Measurements from ENCODE around the gene TMEFF2.
A peak's percentile ranks its signal among the peaks of the same experiment; 100 is the strongest.

Gene TMEFF2

DNA sequence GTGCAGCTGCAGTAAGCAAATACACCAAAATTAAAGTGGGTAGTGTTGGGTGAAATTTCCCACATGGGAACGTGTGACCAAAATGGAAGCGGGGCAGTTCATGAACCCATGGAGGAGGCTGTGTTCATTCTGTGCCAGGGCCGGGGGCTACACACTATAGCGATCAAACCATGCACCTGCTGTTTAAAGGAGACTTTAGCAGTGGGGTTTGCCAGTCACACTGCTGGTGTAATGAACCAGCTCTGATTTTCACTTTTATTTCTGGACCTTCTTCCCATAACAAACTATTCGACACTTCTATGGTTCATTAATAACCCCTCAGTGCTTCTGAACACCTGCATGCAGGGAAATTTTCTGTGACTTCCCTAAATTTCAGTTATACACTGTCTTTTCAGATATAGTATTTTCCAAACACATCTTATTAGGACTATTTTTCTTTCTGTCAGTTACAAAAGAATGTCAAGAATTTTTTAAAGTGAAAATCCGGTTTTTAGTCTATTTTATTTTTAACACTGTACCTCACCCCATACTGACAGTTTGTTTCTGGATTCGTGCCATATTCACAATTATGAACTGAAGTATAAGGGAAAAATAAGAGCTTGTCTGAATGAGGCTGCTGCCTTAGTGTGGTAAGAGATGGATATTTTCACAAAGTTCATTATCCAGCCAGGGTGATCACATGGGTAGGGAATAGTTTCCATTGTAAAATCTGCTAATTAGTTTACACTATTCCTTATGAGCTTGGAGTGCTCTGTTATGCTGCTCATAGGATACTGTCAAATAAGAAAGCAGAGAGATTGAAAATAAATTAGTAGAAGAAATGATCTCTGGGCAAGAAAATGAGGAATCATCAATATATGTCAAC is 236.5 kb downstream of the TMEFF2 start:
- DNase-seq, result peak; percentile 9

DNA sequence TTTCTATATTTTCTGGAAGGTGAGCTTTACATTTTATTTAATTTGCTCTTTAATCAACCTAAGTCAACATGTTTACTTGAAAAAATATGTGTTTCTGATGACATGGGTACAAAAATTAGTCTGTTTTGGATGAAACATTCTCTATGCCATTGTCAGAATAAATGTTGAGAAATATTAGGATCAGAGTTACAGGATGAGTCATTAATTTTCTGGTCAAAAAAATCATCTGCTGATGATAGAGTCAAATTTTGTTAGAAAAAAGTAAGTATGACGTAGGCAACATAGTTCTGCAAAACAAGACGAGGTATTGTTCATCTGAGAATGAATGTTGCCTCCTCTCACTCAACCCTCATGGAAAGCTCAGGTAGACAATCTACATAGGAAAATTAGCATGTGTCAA is 240.3 kb downstream of the TMEFF2 start:
- DNase-seq, result no peak

DNA sequence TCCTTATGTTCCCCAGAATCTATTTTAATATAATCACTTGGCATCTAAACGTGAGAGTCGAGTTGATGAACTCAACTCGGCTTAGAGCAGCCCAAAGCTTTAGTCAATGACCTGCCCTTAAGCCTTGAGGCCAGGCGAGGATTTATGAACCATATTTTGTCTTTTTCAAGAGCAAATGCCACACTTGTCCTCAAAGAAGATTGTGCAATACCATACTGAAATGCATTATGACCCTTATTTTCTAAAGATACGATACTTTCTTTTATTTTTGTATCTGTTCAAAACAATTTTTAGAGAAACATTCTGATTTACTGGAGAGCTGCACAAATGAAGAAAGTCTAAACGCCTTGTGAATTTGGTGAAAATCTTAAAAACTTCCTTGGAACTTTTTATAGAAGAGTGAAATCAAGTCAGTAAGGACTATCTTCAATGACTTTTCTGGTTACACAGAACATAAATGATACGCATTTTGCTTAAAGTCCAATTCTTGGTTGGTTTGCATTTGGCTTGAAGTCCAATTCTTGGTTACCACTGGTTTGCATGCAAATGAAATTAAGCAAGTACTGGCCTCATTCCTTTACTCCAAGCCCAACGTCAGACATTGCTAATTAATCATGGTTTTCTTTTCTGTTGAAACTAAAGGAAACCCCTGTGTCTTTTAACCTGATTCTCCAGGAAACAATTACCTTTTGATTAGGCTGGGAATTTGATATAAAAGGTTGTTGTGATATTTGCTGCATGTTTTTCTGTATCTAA is 242.0 kb downstream of the TMEFF2 start:
- no peak for DNase-seq

DNA sequence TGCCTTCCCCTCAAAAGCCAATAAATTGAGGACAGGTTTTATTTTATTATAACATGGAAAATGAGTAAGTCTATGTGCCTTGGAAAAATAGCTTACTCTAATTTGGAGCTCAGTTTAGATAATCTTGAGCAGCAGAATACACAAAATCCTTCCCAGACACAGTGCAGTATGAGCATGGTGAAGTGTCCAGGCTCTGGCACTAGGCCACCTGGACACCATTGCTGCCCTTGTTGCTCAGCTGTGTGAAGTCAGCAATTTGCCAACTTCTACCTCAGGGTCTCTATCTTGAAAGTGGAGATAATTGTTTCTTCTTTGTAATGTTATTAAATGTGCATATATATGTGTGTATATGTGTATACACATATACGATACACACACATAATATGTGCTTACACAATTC is 242.9 kb downstream of the TMEFF2 start:
- DNase-seq, result no peak

DNA sequence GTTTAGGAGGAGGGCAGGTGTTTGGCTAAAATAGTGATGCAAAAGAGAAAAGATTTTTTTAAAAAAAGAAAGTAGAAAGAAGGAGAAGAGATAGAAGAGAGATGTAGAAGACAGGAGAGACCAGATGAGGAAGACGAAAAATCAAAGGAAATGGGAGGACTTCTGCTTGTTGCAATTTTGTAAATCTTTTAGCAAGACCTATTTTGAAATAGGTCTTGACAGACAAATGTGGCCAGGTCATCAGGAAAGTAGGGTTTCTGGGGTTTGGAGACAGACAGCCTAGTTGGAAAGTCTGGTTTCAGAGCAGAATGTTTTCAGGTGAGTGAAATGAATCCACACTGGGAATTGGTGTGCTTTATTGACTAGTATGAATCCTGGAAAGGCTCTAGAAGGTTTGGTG is 243.4 kb downstream of the TMEFF2 start:
- DNase-seq, result no peak

DNA sequence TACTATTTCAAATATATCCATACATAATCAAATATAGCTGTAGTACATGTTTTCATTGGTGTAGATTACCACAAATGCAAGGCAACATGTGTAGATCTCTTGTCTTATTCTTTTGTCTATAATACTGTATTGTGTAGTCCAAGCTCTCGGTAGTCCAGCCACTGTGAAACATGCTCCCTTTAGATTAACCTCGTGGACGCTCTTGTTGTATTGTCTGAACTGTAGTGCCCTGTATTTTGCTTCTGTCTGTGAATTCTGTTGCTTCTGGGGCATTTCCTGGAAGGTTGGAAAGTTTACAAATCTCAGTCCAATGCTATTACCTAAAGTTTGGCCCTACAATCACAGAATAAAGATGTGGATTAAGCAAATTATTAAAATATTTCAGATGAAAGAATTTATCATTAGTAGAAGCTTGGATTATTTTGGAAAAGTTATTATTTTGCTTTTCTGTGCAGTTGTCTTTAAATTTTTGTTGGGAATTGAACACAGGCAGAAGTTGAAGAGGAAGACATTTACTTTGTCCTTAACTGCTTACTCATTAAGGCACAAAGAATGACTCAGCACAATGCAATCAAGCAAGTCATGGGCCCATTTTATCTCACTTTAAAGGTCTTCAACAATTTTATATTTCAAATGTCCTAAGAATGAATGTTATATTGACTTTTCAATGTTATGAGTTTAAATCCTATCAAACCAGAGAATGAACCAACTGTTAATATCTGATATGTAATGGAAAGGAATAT is 244.4 kb downstream of the TMEFF2 start:
- DNase-seq, result peak; percentile 36

DNA sequence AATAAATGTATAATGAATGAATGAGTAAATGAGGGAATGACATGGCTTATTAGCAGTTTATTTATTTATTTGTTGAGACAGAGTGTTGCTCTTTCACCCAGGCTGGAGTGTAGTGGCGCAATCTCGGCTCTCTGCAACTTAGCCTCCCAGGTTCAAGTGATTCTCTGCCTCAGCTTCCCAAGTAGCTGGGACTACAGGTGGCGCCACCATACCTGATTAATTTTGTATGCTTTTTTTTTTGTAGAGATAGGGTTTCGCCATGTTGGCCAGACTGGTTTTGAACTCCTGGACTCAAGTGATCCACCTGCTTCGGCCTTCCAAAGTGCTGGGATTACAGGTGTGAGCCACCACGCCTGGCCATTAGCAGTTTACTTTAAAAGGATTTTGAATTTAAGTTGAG is 247.5 kb downstream of the TMEFF2 start:
- peak; percentile 34 for DNase-seq

DNA sequence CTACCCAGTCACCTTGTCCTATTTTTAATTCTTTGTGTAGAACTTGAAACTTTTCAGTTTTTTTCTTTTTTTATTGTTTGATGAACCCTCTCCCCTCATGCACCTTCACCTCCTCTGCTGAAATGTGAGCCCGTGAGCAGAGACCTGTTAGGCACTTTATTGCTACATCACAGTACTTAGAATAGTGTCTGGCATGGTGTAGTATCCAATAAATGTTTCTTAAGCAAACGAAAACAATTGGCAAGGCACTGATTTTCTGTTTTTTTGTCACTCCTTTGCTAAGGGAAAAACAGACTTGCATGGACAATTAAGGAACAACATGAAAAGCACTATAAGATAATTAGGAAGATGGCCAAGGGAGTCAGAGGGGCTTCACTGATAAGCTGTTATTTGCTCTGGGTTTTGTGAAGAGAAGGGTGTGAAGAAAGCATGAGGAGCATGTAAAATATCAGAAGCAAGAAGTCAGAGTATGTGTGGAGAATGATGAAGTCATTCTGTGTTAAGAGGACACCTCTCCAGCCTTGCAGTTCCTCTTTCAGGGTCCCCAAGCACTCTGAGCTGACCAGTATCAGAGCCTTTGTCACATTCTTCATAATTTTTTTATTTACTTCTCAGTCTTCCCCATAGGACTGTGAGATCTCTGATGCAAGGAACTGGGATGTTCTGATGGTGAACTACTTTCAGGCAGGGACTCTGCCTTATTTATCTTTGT is 248.1 kb downstream of the TMEFF2 start:
- DNase-seq, result no peak

DNA sequence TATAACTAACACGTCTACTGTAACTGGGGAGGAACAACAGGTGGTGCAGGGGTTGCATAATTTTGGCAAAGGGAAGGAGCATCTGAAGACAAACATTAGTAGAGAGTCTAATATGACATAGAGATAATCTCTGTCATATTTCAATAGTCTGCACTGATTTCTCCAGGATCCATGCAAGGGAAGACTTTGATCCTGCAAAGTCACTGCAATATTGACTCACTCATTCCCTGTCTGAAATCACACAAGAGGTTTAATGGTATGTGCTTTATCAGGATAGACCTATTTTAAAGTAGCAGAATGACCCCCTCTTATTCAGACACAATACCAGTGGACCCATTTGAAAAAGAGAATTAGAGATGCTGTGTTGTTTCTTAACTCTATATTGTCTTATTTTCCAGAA is 249.1 kb downstream of the TMEFF2 start:
- no peak for DNase-seq

DNA sequence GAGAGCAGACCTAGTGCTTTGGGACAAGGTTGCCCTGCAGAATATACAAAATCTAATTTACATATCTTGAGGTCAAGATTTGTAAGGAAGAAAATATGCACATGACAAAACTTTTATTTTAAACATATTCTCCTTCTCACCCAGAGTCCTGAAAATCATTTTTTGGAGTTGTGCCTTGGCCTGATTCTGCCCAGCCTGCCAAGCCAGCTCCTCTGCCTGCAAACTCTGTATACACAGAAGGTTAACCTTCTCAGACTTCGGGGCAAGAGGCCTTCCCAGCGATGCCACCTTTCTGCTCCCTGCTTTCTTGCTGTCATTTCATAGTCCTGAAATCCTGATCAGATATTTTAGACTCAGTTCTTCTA is 252.0 kb downstream of the TMEFF2 start:
- no peak for DNase-seq

DNA sequence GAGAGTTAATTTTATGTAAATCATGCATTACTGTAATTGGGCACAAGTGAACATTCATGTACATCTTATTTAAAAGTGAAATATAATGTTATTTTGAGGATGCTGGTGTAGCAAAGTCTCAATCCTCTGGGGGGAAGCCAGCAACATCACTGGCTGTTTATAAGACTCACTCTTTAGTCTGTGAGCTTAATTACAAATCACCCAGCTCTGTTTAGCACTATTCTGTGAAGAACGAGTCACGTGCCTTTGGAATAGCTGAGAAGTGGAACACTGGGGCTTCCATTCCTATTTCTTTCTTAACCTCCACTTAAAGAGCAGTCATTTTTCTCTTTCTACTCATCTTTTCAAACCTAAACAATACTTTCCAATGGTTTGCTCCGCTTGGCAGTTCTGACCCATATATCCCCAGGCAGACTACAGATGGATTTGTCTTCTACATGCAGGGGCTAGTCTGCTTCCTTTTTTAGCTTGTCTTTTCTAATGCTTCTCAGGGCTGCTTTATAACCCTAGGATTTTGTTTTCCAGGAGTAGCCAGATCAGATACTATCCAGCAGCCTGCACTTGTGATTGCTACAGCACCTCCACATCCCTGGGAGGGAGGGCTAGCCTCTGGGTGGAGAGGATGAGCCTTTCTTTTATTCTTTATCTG is 252.5 kb downstream of the TMEFF2 start:
- DNase-seq, result no peak

DNA sequence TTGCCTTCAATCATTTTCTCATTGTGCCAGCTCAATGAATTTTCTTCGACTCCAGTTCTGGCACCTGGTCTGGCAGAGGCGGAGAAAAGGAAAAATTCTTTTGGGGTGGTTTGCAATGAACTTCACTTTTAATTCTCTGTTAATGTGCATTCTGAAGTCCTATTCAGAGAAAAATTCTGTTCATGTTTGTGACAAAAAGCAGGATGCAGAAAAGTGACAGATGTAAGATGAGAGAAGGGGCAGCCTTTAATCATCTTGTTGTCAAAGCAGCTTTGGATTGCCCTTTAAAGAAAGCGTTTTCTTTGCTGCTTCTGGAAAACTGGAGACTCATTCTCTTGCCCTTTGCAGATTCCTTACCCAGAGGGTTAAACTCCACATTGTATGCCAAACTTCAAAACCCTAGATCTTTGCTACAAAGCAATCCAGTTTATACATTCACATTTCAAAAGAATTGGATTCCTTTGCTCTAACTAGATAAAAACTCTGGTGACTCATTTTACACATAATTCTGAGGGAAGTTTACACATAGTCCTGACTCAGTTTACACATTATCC is 253.3 kb downstream of the TMEFF2 start:
- DNase-seq, result no peak

DNA sequence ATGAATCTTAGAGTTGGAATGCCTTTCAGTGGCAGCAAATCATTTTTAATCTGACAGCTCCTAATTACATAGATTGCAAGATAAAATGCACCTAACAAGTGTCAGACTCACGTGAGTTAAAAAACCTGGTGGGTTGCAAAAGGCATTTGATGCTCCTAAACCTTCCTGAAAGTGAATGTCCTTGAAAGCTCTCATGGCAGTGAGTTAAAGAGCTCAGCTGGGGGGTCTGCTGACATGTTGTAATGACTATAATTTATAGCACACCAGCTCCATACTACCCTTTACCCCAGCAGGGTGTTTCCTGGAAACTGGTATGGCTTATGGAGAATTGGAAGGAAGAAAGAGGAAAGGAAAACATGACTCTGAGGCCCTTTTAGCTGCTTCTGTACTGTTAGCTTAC is 256.0 kb downstream of the TMEFF2 start:
- DNase-seq, result no peak

DNA sequence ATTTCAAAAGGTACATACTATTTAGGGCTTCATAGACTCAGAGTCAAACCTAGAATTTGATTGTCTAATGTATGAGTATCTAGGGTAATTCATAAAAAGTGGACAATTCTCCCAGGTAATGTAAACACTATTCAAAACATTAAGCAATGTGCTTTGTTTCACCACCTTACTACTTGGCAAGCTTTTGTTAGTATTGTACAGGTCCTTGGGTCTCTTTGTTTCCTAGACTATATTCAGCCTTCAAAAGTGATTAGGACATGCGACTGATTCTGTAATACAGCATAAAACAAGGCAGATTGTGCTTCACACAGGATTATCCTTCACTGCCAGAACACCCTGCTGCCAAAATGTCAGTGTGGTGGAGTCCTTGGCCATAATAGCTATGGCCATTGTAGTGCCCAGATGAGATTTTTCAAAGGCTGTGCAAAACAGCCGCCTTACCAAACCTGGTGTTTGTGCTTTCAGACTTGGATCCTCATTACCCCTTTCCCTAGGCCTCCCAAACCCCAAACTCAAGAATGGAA is 257.8 kb downstream of the TMEFF2 start:
- DNase-seq, result no peak

DNA sequence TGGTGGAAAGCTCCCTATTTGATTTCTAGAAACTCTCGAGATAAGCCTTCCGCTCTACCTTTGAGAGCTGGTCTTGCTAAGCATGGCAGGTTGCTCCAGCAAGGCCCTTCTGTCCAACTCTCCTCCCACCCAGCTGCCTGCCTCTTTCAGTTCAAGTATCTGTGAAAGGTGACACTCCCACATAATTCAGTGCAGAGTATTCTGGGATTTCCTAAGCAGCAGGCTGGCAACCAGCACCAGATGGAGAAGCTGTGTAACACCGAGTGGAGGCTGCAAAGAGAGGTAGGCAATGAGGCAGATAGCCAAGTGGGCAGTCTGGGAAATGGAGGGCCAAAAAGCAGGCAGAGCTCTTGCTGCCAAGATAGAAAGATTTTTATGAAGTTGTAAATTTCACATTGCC is 259.5 kb downstream of the TMEFF2 start:
- DNase-seq, result peak; percentile 87

DNA sequence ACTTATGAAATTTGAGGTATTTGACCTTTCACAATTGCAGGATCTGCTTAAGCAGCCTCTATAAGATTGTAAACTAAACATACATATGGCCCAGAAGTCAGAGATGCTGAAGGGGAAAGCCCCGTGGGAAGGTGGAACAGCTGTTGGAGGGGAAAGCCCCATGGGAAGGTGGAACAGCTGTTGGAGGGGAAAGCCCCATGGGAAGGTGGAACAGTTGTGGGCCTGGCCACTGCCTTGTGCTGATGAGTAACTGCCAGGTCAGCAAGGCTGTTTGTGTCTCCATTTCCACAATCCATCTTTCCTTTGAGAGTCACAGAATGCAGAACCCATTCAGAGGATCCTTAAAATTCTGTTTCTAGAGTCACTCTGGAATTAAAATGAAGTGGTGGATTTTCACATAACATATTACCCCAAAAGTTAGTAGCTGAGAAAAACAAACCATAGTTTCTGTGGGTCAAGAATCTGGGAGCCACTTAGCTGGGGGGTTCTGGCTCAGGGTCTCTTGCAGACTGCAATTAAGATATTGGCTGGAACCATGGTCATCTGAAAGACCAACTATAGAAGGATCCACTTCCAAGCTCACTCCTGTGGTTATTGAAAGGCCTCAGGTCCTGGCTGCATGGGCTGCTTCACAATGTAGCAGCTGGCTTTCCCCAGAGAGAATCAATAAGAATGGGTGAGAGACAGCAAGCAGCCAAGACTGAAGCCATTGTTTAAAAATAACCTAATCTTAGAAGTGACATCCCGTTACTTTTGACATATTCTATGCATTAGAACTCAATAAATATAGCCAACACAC is 261.2 kb downstream of the TMEFF2 start:
- DNase-seq, result peak; percentile 31

DNA sequence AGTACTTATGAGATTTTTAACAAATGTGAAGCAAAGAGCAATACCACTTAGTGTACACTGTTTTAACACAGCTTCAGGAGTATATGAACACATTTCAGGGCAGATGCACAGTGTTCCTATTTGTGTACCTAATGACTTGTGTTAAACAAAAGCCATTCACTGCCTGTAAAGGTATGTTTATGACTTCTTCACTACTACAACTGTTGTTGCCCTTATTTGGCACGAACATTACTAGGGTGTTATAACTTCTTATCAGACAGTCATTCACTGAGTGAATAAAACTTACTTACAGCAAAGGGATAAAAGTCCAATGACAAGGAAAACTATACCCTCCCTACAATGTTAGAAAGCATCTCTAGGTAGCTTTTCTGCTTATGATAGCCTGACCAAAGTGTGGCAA is 262.4 kb downstream of the TMEFF2 start:
- no peak for DNase-seq

DNA sequence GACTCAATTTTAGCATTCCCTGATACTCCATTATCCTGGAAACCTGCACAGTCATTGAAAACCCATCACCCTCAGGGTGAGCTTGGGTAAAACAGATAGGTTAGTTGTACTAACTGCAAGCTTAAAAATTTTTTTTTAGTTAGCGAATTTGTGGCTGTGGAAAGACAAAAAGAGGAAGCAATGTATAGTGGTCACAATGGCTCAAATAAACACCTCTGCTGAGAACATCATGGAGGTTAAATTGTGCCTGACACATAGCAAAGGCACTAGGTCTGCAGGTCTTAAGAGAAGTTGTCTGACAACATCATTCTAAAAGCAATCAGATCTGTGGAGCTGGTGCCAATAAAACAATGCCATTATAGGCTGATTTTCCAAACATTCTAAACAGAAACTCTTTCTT is 263.4 kb downstream of the TMEFF2 start:
- no peak for DNase-seq

DNA sequence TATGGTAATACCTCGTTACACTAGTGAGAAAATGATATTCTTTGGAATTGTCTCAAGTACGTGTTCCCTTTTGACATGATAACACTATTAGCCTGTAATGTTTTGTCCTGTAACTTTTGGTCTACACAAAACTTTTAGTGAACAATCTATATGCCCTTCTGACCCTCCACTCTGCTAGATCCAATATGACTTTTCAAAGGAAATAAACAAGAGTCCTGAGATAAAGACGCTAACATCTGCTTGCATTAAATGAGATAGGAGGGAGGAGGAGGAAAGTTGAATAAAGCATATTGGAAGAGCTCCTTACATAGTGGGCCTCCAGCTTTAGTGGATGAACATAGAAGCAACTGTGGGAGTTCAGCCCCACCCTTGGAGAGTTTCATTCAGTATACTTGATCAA is 264.5 kb downstream of the TMEFF2 start:
- DNase-seq, result no peak

DNA sequence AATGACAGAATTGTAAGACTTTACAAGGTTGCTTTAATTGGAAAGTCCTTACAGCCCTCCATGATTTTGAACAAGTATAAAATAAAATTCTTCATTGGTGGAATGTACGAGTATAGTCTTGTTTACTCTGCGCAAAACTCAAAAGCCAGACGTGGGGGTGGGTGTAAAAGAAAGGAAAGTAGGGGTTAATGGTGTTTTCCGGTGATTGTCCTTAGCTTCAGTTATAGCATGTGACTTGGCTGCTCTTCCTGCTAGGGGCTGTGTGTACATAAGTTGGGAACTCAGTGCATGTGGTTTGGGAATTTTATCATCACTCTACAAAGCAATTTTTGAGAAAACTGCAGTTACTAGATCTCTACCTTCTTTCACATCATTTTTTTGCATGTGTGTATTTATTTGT is 265.4 kb downstream of the TMEFF2 start:
- DNase-seq, result no peak

DNA sequence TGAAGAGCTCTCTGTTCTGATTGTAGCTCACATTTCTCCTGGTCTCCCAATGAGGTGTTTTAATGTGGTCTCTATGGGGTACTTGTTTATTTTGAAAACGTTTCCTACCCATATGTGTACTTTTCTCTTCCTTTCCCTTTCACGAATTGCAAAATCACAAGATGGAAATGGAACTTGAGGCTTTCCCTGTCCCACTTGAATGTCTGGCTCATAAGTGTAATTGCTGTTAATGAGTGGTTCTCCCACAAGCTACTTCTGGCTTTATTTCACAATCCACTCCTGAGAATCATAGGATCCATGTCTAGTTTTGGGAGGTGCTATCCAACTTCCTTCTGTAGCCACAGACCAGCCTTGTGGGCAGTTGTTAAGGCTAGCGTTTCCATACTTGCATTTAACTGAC is 266.7 kb downstream of the TMEFF2 start:
- DNase-seq, result peak; percentile 36
